ENCODE data around the gene AIRE. TPM values are rescaled to one million over a fixed set of nuclear protein-coding genes. Genes with fewer than 3 reads are reported as not detected.

AIRE gene
- total RNA-seq, 2 donors from 2014 or later, result not detected

- Histone ChIP-seq H3K27ac (no peak overlapping the region), H3K27me3 (replicated peaks; ENCODE audit: insufficient read depth) (no peaks in the 10 kb centered on the region), H3K9me3 (no peaks in the 10 kb centered on the region), H3K4me1 (ENCODE audit: control insufficient read depth in 1 of 2, low read depth in 2 of 2) (no peaks in the 10 kb centered on the region), H3K4me3 (no peak overlapping the region), H3K36me3 (peaks cover 53% of the 10 kb centered on the region)
- no peak for TF ChIP-seq CTCF (IDR thresholded peaks at IDR 0.05)
- ATAC-seq (ENCODE audit: insufficient number of reproducible peaks, low FRiP score, low read depth), result no peak
- no peak for DNase-seq (ENCODE audit: low spot score)
Observed at GRCh38 chr21:44314561-44314960, 28.9 kb downstream of the AIRE start.

GRCh38 chr21:44315691-44316203 is 30.1 kb downstream of the AIRE start:
- Histone ChIP-seq H3K27me3 (replicated peaks; ENCODE audit: insufficient read depth) (no peaks in the 10 kb centered on the region), H3K9me3 (no peaks in the 10 kb centered on the region), H3K36me3 (peaks cover 41% of the 10 kb centered on the region), H3K27ac (no peak overlapping the region), H3K4me3 (no peak overlapping the region), H3K4me1 (ENCODE audit: control insufficient read depth in 1 of 2, low read depth in 2 of 2) (no peaks in the 10 kb centered on the region)
- DNase-seq (ENCODE audit: low spot score) (no peak), ATAC-seq (ENCODE audit: insufficient number of reproducible peaks, low FRiP score, low read depth) (no peak)
- TF ChIP-seq CTCF (IDR thresholded peaks at IDR 0.05), result no peak

DNA sequence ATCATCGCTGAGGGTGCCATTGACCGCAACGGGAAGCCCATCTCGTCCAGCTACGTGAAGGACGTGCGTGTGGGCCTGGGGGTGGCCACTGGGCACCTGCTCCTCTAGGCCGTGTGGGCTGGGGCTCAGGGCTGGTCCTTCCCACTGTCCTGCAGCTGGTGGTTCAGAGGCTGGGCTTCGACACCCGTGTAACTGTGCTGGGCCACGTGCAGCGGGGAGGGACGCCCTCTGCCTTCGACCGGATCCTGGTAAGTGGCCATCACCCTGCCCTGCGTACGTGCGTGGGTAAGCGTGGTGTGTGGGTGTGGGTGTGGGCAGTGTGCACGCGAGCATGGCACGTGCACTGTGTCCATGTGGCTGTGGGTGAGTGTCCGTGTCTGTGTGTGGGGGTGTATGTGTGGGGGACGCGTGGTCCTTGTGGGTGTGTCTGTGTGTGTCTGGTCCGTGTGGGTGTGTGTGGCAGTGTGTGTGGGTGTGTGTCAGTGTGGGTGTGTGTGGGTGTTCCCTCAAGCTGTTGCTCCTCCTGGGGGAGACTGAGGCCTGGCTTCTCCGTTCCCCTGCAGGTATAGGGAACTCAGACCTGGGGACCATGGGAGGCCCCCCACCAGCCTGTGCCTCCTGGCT is 30.7 kb downstream of the AIRE start:
- DNase-seq (ENCODE audit: low spot score), result no peak
- no peak for TF ChIP-seq CTCF (IDR thresholded peaks at IDR 0.05)
- no peak overlapping the region for H3K27ac ChIP-seq
- H3K36me3 ChIP-seq, result peaks cover 36% of the 10 kb centered on the region
- no peaks in the 10 kb centered on the region for H3K4me1 ChIP-seq (ENCODE audit: control insufficient read depth in 1 of 2, low read depth in 2 of 2)
- H3K27me3 ChIP-seq (replicated peaks; ENCODE audit: insufficient read depth), result no peaks in the 10 kb centered on the region
- no peak for ATAC-seq (ENCODE audit: insufficient number of reproducible peaks, low FRiP score, low read depth)
- no peaks in the 10 kb centered on the region for H3K9me3 ChIP-seq
- H3K4me3 ChIP-seq, result no peak overlapping the region

DNA sequence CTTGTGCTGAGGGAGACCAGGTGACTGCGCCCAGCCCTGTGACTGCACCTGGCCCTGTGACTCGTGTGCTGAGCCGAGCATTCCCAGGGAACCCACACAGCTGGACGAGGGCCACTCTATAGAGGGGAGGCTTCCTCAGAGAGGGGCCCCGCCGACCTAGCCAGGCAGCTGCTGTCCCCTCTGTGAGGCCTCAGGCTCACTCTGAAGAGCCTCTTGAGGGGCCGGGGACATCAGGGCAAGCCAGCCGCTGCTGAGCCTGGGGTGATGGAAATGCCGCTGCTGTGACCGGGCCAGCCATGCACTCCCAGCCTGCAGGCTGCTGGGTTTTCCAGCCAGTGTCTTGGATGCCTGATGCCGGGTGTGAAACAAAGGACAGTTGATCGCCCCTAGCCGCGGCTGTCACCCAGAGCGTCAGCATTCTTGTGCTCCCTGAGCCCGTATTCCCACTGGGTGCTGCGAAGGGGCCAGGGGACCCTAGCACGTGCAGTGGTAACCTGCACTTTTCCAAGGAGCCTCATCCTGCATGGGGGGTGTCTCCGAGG is 31.6 kb downstream of the AIRE start:
- TF ChIP-seq CTCF (IDR thresholded peaks at IDR 0.05), result no peak
- peaks cover 37% of the 10 kb centered on the region for H3K36me3 ChIP-seq
- H3K4me3 ChIP-seq, result no peak overlapping the region
- H3K9me3 ChIP-seq, result no peaks in the 10 kb centered on the region
- no peak for DNase-seq (ENCODE audit: low spot score)
- no peak overlapping the region for H3K27ac ChIP-seq
- H3K27me3 ChIP-seq (replicated peaks; ENCODE audit: insufficient read depth), result no peaks in the 10 kb centered on the region
- ATAC-seq (ENCODE audit: insufficient number of reproducible peaks, low FRiP score, low read depth), result no peak
- no peaks in the 10 kb centered on the region for H3K4me1 ChIP-seq (ENCODE audit: control insufficient read depth in 1 of 2, low read depth in 2 of 2)

DNA sequence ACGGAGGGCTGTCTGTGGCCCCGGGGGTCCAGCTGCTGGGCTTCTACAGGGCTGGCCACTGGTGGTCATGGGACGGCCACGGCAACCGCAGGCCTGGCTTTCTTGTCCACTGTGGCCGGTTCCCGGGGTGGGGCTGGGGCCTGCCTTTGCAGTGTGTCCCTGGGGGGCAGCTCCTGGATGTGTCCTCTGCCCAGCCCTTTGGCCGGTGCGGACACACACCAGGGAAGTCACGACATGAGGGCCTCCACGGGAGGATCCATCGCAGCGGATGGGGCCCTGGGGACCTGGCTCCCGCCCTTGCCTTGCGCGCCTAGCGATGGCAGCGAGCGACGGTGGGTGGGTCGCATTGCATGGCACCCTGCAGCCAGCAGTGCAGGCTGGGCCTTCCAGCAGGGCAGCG is 32.2 kb downstream of the AIRE start:
- Histone ChIP-seq H3K27ac (no peak overlapping the region), H3K36me3 (peaks cover 41% of the 10 kb centered on the region)

More for the DNA sequence above, 32.2 kb downstream of the AIRE start:
- Histone ChIP-seq H3K9me3 (no peaks in the 10 kb centered on the region), H3K4me1 (ENCODE audit: control insufficient read depth in 1 of 2, low read depth in 2 of 2) (no peaks in the 10 kb centered on the region), H3K27me3 (replicated peaks; ENCODE audit: insufficient read depth) (no peaks in the 10 kb centered on the region), H3K4me3 (no peak overlapping the region)
- DNase-seq (ENCODE audit: low spot score), result no peak
- no peak for TF ChIP-seq CTCF (IDR thresholded peaks at IDR 0.05)
- ATAC-seq (ENCODE audit: insufficient number of reproducible peaks, low FRiP score, low read depth), result no peak
